K562 (cell line): ENCODE results near the gene HOXB13.

Source experiments
- ARID3A ChIP-seq: IDR thresholded peaks from 2 replicates; pipeline ENCODE4 v1.6.1; 2012; ENCODE audit warnings: low read depth, low read length, improper control_type of control experiment, borderline replicate concordance
- BRCA1 ChIP-seq, 2 experiments: fragments of 450-650 bp in 1 of 2; sonication (generic) in 1 of 2; formaldehyde crosslinking in 1 of 2; IDR thresholded peaks; 2 replicates each; pipeline versions ENCODE4 v1.5.0 to v1.6.1; 2017 to 2020; ENCODE audit warnings: mild to moderate bottlenecking in 1 of 2, missing genetic modification reagents in 1 of 2
- CTCF ChIP-seq, 3 experiments: IDR thresholded peaks in 2 of 3; conservative IDR thresholded peaks in 1 of 3; 2 replicates each; pipeline ENCODE4 v1.5.1; 2011 to 2012; ENCODE audit warnings: low read length in 3 of 3, mild to moderate bottlenecking in 3 of 3, control low read depth in 2 of 3, improper control_type of control experiment in 1 of 3, inconsistent platforms in 1 of 3, low read depth in 1 of 3, mixed read lengths in 1 of 3, moderate library complexity in 1 of 3; ENCODE audit not compliant: insufficient read depth in 2 of 3
- GABPB2 ChIP-seq: fragments of 250-450 bp; sonication (Bioruptor Pico); conservative IDR thresholded peaks from 2 replicates; pipeline ENCODE4 v1.5.1; 2021; ENCODE audit warnings: mild to moderate bottlenecking
- HCFC1 ChIP-seq: IDR thresholded peaks from 2 replicates; pipeline ENCODE4 v1.6.1; 2012; ENCODE audit warnings: low read depth, low read length, improper control_type of control experiment
- HES1 ChIP-seq: fragments of 450-650 bp; IDR thresholded peaks from 2 replicates; pipeline ENCODE4 v1.6.1; 2016; ENCODE audit warnings: low read depth, mild to moderate bottlenecking, moderate library complexity
- IRF9 ChIP-seq: fragments of 450-650 bp; IDR thresholded peaks from 2 replicates; pipeline ENCODE4 v1.6.1; 2016; ENCODE audit warnings: missing biosample characterization, missing genetic modification characterization
- MAFF ChIP-seq: IDR thresholded peaks from 2 replicates; pipeline ENCODE4 v1.6.1; 2012; ENCODE audit warnings: low read length, improper control_type of control experiment
- MAX ChIP-seq: sonication (generic); formaldehyde crosslinking; IDR thresholded peaks from 2 replicates; pipeline ENCODE4 v1.9.0; 2022; ENCODE audit warnings: mild to moderate bottlenecking, missing genetic modification reagents
- PHB2 ChIP-seq: fragments of 450-650 bp; IDR thresholded peaks from 2 replicates; pipeline ENCODE4 v1.6.1; 2017; ENCODE audit warnings: low read depth
- RBM22 ChIP-seq: fragments of 200-400 bp; formaldehyde crosslinking; IDR thresholded peaks from 2 replicates; pipeline ENCODE4 v1.6.1; 2018; ENCODE audit warnings: low read length, low read depth; ENCODE audit not compliant: poor library complexity, severe bottlenecking
- SMC3 ChIP-seq: conservative IDR thresholded peaks from 2 replicates; pipeline ENCODE4 v1.6.1; 2011; ENCODE audit warnings: low read depth, low read length, improper control_type of control experiment; ENCODE audit not compliant: insufficient read depth
- ZNF274 ChIP-seq: IDR thresholded peaks from 2 replicates; pipeline ENCODE4 v1.6.1; 2011; ENCODE audit warnings: low read depth, mild to moderate bottlenecking, low read length, moderate library complexity, borderline replicate concordance

- TF ChIP-seq PHB2 (no peak), HCFC1 (no peak), RBM22 (no peak), IRF9 (tag) (no peak), MAX (no peak), ZNF274 (no peak), GABPB2 (CRISPR knock-in tag) (no peak), MAFF (no peak), SMC3 (no peak), CTCF (IDR thresholded peaks at IDR 0.05 in 2 of 3, conservative IDR thresholded peaks at IDR 0.05 in 1 of 3; ENCODE audit: insufficient read depth in 2 of 3, low read depth in 1 of 3, low read length in 3 of 3) (no peak), BRCA1 (IDR thresholded peaks at IDR 0.05) (no peak), BRCA1 (CRISPR knock-in tag; IDR thresholded peaks at IDR 0.05) (no peak), HES1 (no peak), ARID3A (no peak)
These were observed 19.2 kb upstream of the HOXB13 start for GRCh38 chr17:48747445-48748363.
